GM13976 (cell line): Measurements from ENCODE around the gene NEDD4L.
A peak's percentile ranks its signal among the peaks of the same experiment; 100 is the strongest.

Experiments
- DNase-seq: peaks from one replicate; pipeline ENCODE4 v3.0.0; 2012; ENCODE audit warnings: low spot score
- CTCF ChIP-seq: IDR thresholded peaks from 2 replicates; pipeline ENCODE4 v1.5.1; 2012; ENCODE audit warnings: borderline replicate concordance, mild to moderate bottlenecking; ENCODE audit not compliant: insufficient read depth; ENCODE audit errors: extremely low read depth, missing control alignments, control extremely low read depth
- in situ Hi-C: fragments of 300-500 bp; cut with MboI; formaldehyde crosslinking; loops from one replicate; pipeline ENCODE4 v1.12.0; 2022; ENCODE audit warnings: low sequenced_read_pairs, mixed read lengths, inconsistent platforms; ENCODE audit not compliant: unreplicated experiment

Gene NEDD4L

GRCh38 chr18:58113337-58113736 is 69.3 kb downstream of the NEDD4L start:
- no peak for TF ChIP-seq CTCF
- in situ Hi-C loops, result loop anchor here (25.0 kb wide), 1 partner anchor 476 kb away; no protein-coding TSS in a partner anchor

GRCh38 chr18:58114766-58115165 is 70.7 kb downstream of the NEDD4L start:
- no peak for DNase-seq
- TF ChIP-seq CTCF, result no peak
- in situ Hi-C loops, result loop anchor here (25.0 kb wide), 1 partner anchor 477 kb away; no protein-coding TSS in a partner anchor

More at GRCh38 chr18:58113337-58113736, 69.3 kb downstream of the NEDD4L start:
- DNase-seq, result peak; percentile 56

- in situ Hi-C loops, result loop anchor here (25.0 kb wide), 1 partner anchor 480 kb away; no protein-coding TSS in a partner anchor
- no peak for TF ChIP-seq CTCF
These were observed 72.8 kb downstream of the NEDD4L start for GRCh38 chr18:58116818-58117217.

GRCh38 chr18:58117786-58118403 is 73.9 kb downstream of the NEDD4L start:
- no peak for TF ChIP-seq CTCF
- DNase-seq, result no peak
- in situ Hi-C loops, result loop anchor here (25.0 kb wide), 1 partner anchor 481 kb away; no protein-coding TSS in a partner anchor

More at GRCh38 chr18:58116818-58117217, 72.8 kb downstream of the NEDD4L start:
- no peak for DNase-seq

GRCh38 chr18:58118536-58118935 is 74.5 kb downstream of the NEDD4L start:
- in situ Hi-C loops, result loop anchor here (25.0 kb wide), 1 partner anchor 481 kb away; no protein-coding TSS in a partner anchor
- no peak for DNase-seq
- no peak for TF ChIP-seq CTCF

- no peak for TF ChIP-seq CTCF
- in situ Hi-C loops, result loop anchor here (10.0 to 25.0 kb wide), 3 partner anchors 75 to 483 kb away; partner anchors contain the start of gene NEDD4L
- DNase-seq, result no peak
These were observed 75.8 kb downstream of the NEDD4L start for GRCh38 chr18:58119819-58120218.
